ENCODE measurements around the gene SALL4.
"Not testable (repeated sequence)": the region's sequence is repeated elsewhere in the genome, so short reads cannot be mapped to it uniquely, and the experiment has no call there.

SALL4 gene

GRCh38 chr20:51802170-51802751 lies at the start of gene SALL4:
SALL4 (minus strand) TSS chr20:51802521; CDS start chr20:51802408, 113 bp downstream.
- DNase-seq (no peak), ATAC-seq (no peak)

- ATAC-seq = no peak
- no peak for DNase-seq
Measured at GRCh38 chr20:51848346-51848745, 46.0 kb upstream of the SALL4 start.

GRCh38 chr20:51840865-51841264 lies 38.5 kb upstream of the SALL4 start:
- no peak for ATAC-seq
- DNase-seq = no peak

GRCh38 chr20:51837876-51838420 lies 35.6 kb upstream of the SALL4 start:
- no peak for DNase-seq
- no peak for ATAC-seq

GRCh38 chr20:51837436-51837835 lies 35.1 kb upstream of the SALL4 start:
- ATAC-seq = no peak
- DNase-seq = no peak

- ATAC-seq (no peak), DNase-seq (no peak)
Measured at GRCh38 chr20:51833326-51833725, 31.0 kb upstream of the SALL4 start.

- DNase-seq (no peak), ATAC-seq (no peak)
Measured at GRCh38 chr20:51832276-51832675, 30.0 kb upstream of the SALL4 start.

GRCh38 chr20:51831866-51832265 lies 29.5 kb upstream of the SALL4 start:
- ATAC-seq (no peak), DNase-seq (no peak)

- ATAC-seq (no peak), DNase-seq (no peak)
Measured at GRCh38 chr20:51830538-51830937, 28.2 kb upstream of the SALL4 start.

GRCh38 chr20:51828762-51829161 lies 26.4 kb upstream of the SALL4 start:
- no peak for ATAC-seq
- no peak for DNase-seq

GRCh38 chr20:51826372-51826771 lies 24.1 kb upstream of the SALL4 start:
- no peak for ATAC-seq
- DNase-seq = no peak

- no peak for DNase-seq
Measured at GRCh38 chr20:51818479-51819008, 16.2 kb upstream of the SALL4 start.

GRCh38 chr20:51816856-51817255 lies 14.5 kb upstream of the SALL4 start:
- not testable (repeated sequence) for ATAC-seq, DNase-seq

More at GRCh38 chr20:51818479-51819008, 16.2 kb upstream of the SALL4 start:
- no peak for ATAC-seq

GRCh38 chr20:51815383-51816076 lies 13.2 kb upstream of the SALL4 start:
- ATAC-seq = no peak
- no peak for DNase-seq

- no peak for ATAC-seq
- no peak for DNase-seq
Measured at GRCh38 chr20:51812861-51813260, 10.5 kb upstream of the SALL4 start.

- DNase-seq (no peak), ATAC-seq (no peak)
Measured at GRCh38 chr20:51811514-51812128, 9.3 kb upstream of the SALL4 start.

GRCh38 chr20:51811042-51811355 lies 8.7 kb upstream of the SALL4 start:
- ATAC-seq (no peak), DNase-seq (no peak)

GRCh38 chr20:51810155-51811041 lies 8.1 kb upstream of the SALL4 start:
- ATAC-seq = no peak
- no peak for DNase-seq

- ATAC-seq (no peak), DNase-seq (no peak)
Measured at GRCh38 chr20:51807720-51808250, 5.5 kb upstream of the SALL4 start.

GRCh38 chr20:51804754-51805153 lies 2.4 kb upstream of the SALL4 start:
- DNase-seq (no peak), ATAC-seq (no peak)

- DNase-seq = no peak
- no peak for ATAC-seq
Measured at GRCh38 chr20:51803148-51803854, 980 bp upstream of the SALL4 start.

- no peak for ATAC-seq
- no peak for DNase-seq
Measured at GRCh38 chr20:51801823-51802123, 548 bp downstream of the SALL4 start.
